Right lobe of liver (tissue), 4 donors: Measurements from ENCODE around the gene ROPN1L.

Source experiments
- CTCF ChIP-seq, 4 donors: fragments of 200-600 bp in 3 of 4; fragments of 450-650 bp in 1 of 4; IDR thresholded peaks; one replicate each; pipeline versions ENCODE4 v1.5.1 to v1.8.0; 2016 to 2022; ENCODE audit warnings: antibody characterized with exemption in 4 of 4, mild to moderate bottlenecking in 2 of 4
- POLR2A ChIP-seq: fragments of 450-650 bp; IDR thresholded peaks from one replicate; pipeline ENCODE4 v1.6.1; 2017; ENCODE audit warnings: antibody characterized with exemption, mild to moderate bottlenecking
- donor health status: DM: no; HTN: no; CAD: no.
- donor health status: DM: no; HTN: no; CAD: no.
- donor health status: DM: no; HTN: yes; CAD: no.

- TF ChIP-seq CTCF (IDR thresholded peaks at IDR 0.05), result no peak
- no peak for TF ChIP-seq POLR2A
Observed at GRCh38 chr5:10485897-10486296, 44.2 kb downstream of the ROPN1L start.
